Osteocyte (in vitro differentiated cells): ENCODE results near the gene RAB4A. TPM values are rescaled to one million over a fixed set of nuclear protein-coding genes. Genes with fewer than 3 reads are reported as not detected.

Experiments used
- DNase-seq: peaks from one replicate; pipeline ENCODE4 v3.0.0; 2021; ENCODE audit warnings: mixed read lengths; ENCODE audit not compliant: unreplicated experiment; ENCODE audit errors: extremely low spot score
- H3K27ac Mint-ChIP-seq: one replicate; pipeline ENCODE4 v1.8.0; 2021; ENCODE audit warnings: mild to moderate bottlenecking, mixed read lengths; ENCODE audit not compliant: unreplicated experiment
- H3K27me3 Mint-ChIP-seq: one replicate; pipeline ENCODE4 v1.8.0; 2021; ENCODE audit warnings: mixed read lengths; ENCODE audit not compliant: unreplicated experiment
- H3K36me3 Mint-ChIP-seq: one replicate; pipeline ENCODE4 v1.8.0; 2021; ENCODE audit warnings: mixed read lengths; ENCODE audit not compliant: unreplicated experiment
- H3K4me1 Mint-ChIP-seq: one replicate; pipeline ENCODE4 v1.8.0; 2021; ENCODE audit warnings: mixed read lengths; ENCODE audit not compliant: unreplicated experiment
- H3K4me3 Mint-ChIP-seq: one replicate; pipeline ENCODE4 v1.8.0; 2021; ENCODE audit warnings: mild to moderate bottlenecking, moderate library complexity, mixed read lengths; ENCODE audit not compliant: unreplicated experiment
- H3K9me3 Mint-ChIP-seq: one replicate; pipeline ENCODE4 v1.8.0; 2021; ENCODE audit warnings: mixed read lengths; ENCODE audit not compliant: unreplicated experiment
- total RNA-seq: library from RNA; stranded (reverse); gene quantifications from 2 replicates; pipeline ENCODE4 v1.2.1, GENCODE V29; 2021
- TF ChIP-seq, protein P1 (sequence below): fragments of 200-600 bp; sonication (generic); IDR thresholded peaks from 2 replicates; pipeline ENCODE4 v1.5.0; 2021; ENCODE audit warnings: antibody characterized with exemption, mild to moderate bottlenecking, moderate library complexity

The RAB4A gene
- total RNA-seq, 1 donor from 2014 or later: 53.1 TPM

DNA sequence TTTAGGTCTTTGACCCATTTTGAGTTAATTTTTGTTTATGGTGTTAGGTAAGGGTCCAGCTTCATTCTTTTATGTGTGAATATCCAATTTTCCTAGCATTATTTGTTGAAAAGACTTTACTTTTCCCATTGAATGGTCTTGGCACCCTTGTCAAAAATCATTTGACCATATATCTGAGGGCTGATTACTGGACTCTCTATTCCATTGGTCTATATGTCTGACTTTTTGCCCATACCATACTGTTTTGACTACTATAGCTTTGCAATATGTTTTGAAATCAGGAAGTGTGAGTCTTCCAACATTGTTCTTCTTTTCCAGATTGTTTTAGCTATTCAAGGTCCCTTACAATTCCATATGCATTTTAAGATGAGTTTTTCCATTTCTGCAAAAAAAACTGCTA lies 83.3 kb downstream of the RAB4A start:
- Mint-ChIP-seq H3K27me3 (peaks cover 69% of the 10 kb centered on the region), H3K4me1 (no peaks in the 10 kb centered on the region), H3K4me3 (no peak overlapping the region), H3K27ac (no peak overlapping the region), H3K36me3 (peaks cover 2% of the 10 kb centered on the region), H3K9me3 (peaks cover 23% of the 10 kb centered on the region)
- TF ChIP-seq, protein P1, sequence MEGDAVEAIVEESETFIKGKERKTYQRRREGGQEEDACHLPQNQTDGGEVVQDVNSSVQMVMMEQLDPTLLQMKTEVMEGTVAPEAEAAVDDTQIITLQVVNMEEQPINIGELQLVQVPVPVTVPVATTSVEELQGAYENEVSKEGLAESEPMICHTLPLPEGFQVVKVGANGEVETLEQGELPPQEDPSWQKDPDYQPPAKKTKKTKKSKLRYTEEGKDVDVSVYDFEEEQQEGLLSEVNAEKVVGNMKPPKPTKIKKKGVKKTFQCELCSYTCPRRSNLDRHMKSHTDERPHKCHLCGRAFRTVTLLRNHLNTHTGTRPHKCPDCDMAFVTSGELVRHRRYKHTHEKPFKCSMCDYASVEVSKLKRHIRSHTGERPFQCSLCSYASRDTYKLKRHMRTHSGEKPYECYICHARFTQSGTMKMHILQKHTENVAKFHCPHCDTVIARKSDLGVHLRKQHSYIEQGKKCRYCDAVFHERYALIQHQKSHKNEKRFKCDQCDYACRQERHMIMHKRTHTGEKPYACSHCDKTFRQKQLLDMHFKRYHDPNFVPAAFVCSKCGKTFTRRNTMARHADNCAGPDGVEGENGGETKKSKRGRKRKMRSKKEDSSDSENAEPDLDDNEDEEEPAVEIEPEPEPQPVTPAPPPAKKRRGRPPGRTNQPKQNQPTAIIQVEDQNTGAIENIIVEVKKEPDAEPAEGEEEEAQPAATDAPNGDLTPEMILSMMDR: no peak
- no peak for DNase-seq

Other genes with a start within 250 kb of the RAB4A start
- gene CCSAP, start 71.9 kb downstream of the RAB4A start, total RNA-seq: 5.4 and 5.7 TPM in 2 replicates
- 0.55 TPM in 1 of 2 replicates, not detected in the other for gene ACTA1, start 163.0 kb downstream of the RAB4A start, total RNA-seq
- 40.4 and 41.1 TPM in 2 replicates for gene NUP133, start 237.2 kb downstream of the RAB4A start, total RNA-seq